IMR-90 (cell line): ENCODE measurements around the gene CMC2.

ENCODE experiments used
- CTCF ChIP-seq: conservative IDR thresholded peaks from 2 replicates; pipeline ENCODE4 v1.5.1; 2012; ENCODE audit warnings: mild to moderate bottlenecking, low read depth, low read length, improper control_type of control experiment
- POLR2A ChIP-seq: IDR thresholded peaks from 2 replicates; pipeline ENCODE4 v1.6.1; 2012; ENCODE audit warnings: mild to moderate bottlenecking, low read depth, low read length

DNA sequence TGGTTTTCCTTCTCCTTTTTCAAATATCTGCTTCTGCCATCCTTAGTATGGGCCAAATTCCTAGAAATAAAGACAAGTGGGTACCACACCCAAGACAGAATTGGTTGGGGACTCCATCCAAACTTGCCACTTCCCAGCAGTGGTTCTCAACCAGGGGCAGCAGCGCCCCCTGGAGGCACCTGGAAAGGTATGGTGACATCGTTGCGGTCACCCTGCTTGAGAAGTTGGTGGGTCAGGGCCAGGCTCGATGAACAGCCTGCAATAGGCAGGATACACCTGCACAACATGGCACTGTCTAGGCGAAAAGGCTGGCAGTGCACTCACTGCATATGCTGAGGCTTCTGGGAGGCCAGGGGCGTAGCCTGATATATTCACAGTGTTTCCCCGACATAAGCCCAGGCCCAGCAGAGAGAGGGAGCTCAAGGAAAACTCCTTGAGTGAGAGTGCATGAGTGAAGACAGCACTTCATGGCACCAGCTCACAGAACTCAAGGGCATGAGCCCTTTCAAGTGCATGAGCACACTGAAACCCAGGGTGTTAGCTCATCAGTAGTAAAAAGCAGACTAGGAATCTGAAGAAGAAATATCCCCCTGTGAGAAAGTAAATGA, 57.7 kb downstream of the CMC2 start:
- TF ChIP-seq CTCF (peak; percentile 41), POLR2A (no peak)
